Measurements from ENCODE around the gene SMCP.
A peak's percentile ranks its signal among the peaks of the same experiment; 100 is the strongest.

The SMCP gene

DNA sequence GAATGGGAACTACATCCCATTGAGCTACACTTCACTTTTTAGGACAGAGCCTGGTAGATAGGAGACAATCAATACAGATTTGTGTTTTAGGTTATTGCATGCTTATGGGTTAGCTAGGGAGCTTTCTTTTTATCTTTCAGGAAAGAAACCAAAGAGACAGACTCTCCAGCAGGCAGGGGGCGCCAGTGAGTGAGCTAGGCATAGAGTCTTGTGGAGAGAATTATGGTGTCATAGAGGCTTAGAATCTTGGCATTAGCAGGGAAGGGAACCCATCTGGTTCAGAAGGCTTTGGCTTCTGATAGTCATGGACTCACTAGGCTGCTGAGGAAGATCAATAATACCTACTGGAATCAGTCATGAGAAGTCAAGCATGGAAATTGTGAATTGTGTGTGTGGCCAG is at the start of gene SMCP:
Gene SMCP, plus strand, starts transcription at position 281 of the 400 bp plus-strand sequence. CDS start 6,101 bp downstream, outside the sequence.
- peak; percentile 17 for DNase-seq (ENCODE audit: low spot score)

DNA sequence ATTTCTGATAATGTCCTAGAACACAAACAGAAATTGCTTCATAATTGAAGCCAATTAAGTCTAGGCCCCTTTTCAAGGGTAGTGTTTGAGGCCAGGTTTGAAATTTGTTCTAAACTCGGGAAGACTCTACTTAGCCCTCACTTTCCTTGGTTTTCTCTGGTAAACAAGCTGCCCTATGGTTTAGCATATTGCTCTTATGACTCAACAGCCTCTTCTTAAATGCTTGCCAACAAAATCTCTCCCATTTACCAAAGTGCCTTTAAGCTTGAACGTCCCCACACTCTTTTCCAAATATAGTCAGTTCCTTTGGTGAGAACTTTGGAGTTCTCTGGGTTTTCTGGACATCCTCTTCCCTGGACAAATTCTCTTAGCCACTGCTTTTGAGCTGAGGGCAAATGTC is 41.3 kb upstream of the SMCP start:
- DNase-seq (ENCODE audit: low spot score): no peak

- DNase-seq (ENCODE audit: low spot score): no peak
These were observed 35.6 kb upstream of the SMCP start, which contains the start of gene LCE6A for GRCh38 chr1:152842556-152842955. TSS of gene LCE6A (plus strand) at chr1:152842856. CDS start at chr1:152843521, 665 bp downstream.

- DNase-seq (ENCODE audit: low spot score): no peak
These were observed 22.5 kb upstream of the SMCP start for GRCh38 chr1:152855661-152856060.

DNA sequence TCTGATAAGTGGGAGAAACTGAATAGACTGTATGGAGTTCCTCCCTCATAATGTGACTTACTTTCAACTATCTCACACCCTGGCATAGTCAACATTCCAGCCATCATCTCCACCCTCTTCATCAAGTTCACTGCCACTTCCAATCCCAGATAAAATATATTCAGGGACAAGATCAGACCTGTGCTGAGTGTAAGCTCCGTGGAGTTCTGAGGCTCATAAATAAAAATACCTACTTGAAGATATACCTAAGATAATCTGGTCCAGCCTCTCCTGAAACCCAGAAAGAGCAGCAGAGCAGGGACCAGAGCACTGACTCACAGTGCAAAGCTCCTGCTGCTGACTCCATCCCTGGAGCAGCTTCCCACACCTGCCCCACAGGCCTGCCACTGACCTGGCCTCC is 20.1 kb upstream of the SMCP start:
- no peak for DNase-seq (ENCODE audit: low spot score)

GRCh38 chr1:152859696-152860095 is 18.4 kb upstream of the SMCP start, which contains the start of gene LCE7A:
TSS of gene LCE7A (plus strand) at chr1:152859996. CDS start at chr1:152860698, 702 bp downstream.
- no peak for DNase-seq (ENCODE audit: low spot score)

DNA sequence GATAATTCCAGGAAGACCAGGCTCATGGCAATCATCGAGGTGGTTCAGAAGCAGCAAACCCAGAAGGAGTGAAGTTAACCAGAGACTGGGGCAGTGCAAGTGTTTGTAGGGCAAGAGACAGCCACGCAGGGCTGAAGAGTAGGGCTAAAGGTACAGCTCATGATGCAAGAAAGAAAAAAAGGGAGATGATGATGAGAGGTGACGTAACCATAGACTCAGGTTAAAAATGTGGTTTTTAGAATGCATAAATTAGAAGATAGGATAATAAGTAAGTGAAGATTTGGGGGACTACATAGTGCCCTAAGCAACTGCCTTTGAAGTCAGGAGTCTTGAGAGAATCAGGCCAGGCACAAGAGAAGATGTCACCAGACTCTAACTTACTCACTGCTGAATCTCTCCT is 18.0 kb upstream of the SMCP start:
- no peak for DNase-seq (ENCODE audit: low spot score)

- DNase-seq (ENCODE audit: low spot score): no peak
These were observed 16.7 kb upstream of the SMCP start for GRCh38 chr1:152861374-152861773.

DNA sequence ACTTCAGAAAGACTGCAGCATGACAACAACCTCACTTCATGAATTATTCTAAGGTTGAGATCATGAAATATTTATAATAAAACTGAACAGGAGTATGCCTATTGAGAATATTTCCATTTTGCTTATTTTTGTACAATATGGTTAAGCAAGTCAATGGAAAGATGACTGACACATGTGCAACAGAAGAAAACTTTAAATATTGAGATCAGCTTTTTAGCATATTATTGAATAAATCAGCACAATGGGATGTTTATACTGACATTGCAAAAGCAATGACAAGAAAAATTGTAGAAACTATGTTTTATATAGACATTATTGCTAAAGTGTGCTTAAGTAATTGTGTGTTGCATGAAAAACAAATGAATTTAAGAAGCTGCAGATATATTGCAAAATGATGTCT is 13.7 kb upstream of the SMCP start:
- DNase-seq (ENCODE audit: low spot score): no peak

GRCh38 chr1:152866321-152866720 is 11.8 kb upstream of the SMCP start:
- no peak for DNase-seq (ENCODE audit: low spot score)

- DNase-seq (ENCODE audit: low spot score): peak; percentile 72
These were observed 8.2 kb upstream of the SMCP start for GRCh38 chr1:152869808-152870419.

GRCh38 chr1:152870831-152871730 is 7.0 kb upstream of the SMCP start:
- peak; percentile 17 for DNase-seq (ENCODE audit: low spot score)

DNA sequence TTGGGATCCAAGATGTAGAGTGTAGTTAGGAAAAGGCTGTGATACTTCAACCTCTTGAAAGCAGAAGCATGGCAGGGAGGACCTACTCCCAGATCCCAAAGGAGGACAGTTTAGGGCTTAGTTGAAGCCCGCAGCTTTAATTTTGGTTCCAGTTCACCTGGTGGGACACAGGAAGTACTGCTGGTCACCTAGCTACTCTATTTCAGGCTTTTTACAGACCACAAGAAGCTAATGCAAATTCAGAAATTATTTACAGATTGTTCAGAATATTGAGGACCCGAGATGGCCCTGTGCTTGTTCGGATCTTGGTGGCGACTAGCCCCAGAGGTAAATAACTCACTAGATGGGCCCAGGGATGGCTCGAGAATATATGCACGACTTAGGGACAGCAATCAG is 6.4 kb upstream of the SMCP start:
- no peak for DNase-seq (ENCODE audit: low spot score)

DNA sequence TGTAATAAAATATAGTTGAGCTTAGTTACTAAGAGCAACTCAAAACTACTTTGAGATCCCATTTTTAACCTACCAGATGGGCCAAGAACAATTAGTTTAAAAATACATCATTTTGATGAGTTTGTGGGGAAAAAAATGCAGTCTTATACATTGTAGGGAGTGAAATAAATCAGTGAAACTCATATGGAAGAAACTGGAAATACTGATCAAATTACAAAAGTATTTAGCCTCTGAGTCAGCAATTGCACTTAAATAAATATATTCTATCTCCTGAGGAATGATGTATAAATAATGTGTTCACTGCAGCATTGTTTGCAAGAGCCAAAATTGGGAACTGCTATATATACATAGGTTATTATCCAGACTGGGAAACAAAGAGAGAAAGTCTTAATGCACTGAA is 4.6 kb upstream of the SMCP start:
- no peak for DNase-seq (ENCODE audit: low spot score)

- no peak for DNase-seq (ENCODE audit: low spot score)
These were observed 1.3 kb upstream of the SMCP start for GRCh38 chr1:152876827-152877226.

DNA sequence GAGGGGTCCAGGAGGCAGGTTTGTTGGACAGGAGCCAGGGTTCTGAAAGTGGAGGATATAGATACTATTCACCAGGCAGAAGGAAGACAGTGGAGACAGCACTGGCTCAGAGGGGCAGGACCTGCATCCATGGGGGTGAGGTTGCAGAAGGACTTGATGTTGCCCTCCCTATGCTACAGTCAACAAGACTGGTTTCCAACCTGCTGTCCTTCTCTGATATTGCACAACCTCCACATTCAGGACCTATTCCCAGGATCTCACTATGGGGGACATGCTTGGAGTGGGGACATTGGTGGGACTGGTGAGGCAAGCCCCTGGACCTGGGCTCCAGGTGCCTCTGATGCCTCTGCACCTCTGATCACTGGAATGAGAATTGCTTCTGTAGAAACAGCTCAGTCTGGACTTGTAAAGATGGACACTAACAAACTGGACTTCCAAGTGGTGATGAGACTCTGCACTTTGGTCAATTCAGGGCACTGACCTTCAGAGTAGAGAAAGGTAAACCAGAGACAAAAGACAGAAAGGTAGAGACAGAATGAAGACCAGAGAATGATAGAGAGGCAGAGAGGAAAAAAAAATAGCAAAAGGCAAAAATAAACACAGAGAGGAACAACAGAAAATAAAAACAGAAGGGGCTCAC is 1.6 kb downstream of the SMCP start:
- DNase-seq (ENCODE audit: low spot score): no peak

GRCh38 chr1:152880316-152880715 is 2.2 kb downstream of the SMCP start:
- DNase-seq (ENCODE audit: low spot score): no peak

GRCh38 chr1:152880907-152881306 is 2.8 kb downstream of the SMCP start:
- DNase-seq (ENCODE audit: low spot score): no peak

GRCh38 chr1:152884085-152884484 is 6.0 kb downstream of the SMCP start:
- DNase-seq (ENCODE audit: low spot score): no peak

- DNase-seq (ENCODE audit: low spot score): no peak
These were observed 6.4 kb downstream of the SMCP start for GRCh38 chr1:152884506-152884905.

GRCh38 chr1:152884966-152885624 is 7.0 kb downstream of the SMCP start:
- DNase-seq (ENCODE audit: low spot score): no peak

DNA sequence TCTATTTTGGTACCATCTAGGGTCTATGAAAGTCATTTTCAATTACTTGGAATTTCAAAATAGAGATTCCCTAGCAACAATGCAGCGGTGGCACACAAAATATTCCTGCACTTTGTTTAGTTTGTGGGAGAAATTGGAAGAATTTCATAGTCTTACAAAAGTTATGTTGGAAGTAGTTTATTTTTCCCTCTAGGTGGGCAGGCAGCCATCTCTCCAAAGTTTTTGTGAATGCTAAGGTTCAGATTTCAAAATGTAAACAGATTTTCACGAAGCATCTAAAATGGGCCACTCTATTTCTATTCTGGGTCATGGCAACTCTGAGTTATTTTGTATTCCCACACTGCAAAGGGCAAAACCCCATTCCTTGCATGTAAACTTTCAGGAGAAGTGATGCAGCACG is 8.0 kb downstream of the SMCP start:
- DNase-seq (ENCODE audit: low spot score): no peak
